RPMI8226 (cell line): ENCODE results near the gene WDR7.

Source experiments
- DNase-seq: peaks from one replicate; pipeline ENCODE4 v3.0.0-alpha.2; 2015

The WDR7 gene

GRCh38 chr18:56953428-56954198 is 302.5 kb downstream of the WDR7 start:
- no peak for DNase-seq

DNA sequence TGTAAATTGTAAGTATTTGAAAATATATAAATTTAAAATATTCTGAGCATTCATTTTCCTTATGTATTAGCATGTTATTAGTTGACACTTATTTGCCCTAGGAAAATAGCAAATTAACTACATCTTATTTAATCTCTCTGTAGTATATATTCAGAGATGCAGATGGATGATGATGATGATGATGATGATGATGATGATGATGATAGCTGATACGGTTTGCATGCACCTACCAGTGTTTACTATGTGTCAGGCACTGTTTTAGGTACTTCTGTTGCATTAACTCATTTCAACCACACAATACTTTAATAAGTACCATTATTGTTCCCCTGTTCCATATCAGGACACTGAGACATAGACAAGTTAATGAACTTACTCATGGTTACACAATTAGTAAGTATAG is 304.3 kb downstream of the WDR7 start:
- no peak for DNase-seq

DNA sequence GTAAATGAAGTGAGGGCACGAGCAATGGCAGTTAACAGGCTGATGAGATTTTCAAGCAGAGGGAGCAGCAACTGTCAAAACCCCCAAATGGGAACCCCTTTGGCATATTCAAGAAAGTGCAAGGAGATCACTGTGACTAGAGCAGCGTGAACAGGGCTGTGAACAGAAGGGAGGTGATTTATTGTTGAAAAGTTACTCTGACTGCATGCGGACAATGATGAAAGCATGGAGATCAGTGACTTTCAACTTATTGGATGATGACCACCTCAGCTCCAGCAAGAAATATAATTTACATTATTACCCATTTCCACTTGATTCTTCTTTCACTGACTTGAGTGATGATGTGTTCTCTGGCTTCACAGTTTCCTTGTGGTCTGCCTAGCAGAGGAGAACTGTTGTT is 308.0 kb downstream of the WDR7 start:
- DNase-seq: no peak

DNA sequence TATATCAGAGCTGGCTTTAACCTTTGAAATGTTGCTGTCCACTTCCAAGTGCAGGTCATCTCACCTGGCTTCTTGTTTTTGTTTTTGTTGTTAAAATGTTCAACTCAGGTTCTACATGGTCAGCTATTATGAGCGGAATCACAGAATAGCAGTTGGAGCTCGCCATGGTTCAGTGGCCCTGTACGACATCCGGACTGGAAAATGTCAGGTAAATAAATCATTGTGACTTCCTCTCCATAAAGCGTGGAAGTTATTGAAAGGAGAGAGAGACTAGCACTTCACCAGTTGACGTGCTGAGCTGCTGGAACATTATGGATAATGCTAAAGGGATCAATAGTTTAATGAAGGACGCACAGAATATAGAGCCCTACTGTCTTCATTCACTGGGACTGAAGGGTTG is 311.2 kb downstream of the WDR7 start:
- no peak for DNase-seq

DNA sequence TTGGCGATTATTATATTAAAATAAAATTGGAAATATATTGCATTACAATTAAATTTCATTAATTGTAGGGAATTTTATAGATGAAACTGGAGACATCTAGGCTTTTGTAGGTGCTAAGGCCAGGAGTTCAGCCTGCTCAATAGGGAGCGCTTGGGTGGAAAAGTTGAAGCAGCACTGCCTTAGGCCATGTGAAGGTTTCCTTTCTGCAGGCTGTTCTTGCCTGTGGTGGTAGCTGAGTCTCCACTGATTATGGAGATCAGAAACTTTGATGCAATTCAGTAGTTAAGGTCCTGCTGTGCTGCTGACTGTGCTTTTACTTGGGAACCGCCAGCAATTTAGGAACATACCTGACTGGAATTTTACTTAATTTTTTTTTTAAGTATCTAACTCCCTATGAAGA is 315.9 kb downstream of the WDR7 start:
- no peak for DNase-seq

DNA sequence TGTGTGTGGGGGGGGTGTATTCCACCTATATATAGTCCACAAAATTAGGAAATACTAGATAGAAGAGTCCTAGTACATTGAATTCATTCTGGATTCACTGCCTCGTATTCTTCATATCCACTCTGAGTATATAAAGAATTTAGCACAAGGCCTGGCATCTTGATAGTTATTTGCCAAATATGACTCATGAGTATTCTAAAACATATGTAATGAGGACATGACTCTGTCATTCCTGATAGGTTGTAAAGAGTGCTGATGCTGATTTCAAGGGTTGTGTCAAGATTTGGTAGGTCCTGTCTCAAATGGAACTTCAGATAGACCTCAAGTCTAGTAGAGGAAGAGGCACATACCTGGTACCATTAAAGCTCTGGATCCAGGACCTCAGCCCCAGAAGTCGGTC is 322.3 kb downstream of the WDR7 start:
- DNase-seq: no peak

- no peak for DNase-seq
Observed at GRCh38 chr18:56974141-56974540, 323.0 kb downstream of the WDR7 start.

GRCh38 chr18:56975276-56975675 is 324.1 kb downstream of the WDR7 start:
- DNase-seq: no peak

DNA sequence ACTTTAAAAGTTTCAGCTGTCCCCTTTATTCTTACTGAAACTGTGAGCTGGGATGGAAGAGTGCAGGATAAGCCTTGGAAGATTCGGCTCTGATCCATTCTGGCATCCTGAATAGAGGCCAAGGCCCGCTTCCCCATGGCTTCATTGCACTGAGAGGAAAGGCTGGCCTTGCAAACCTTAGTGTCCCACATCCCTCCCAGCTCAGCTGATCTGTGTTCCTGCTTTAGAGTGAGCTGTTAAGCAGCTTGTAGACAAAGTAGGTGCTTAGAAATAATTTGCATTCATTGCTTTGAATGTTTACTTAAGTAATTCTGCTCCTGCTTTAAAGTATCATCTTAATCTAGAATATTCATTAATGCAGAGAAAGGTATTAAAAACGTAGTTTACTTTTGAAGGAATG is 326.1 kb downstream of the WDR7 start:
- DNase-seq: no peak

DNA sequence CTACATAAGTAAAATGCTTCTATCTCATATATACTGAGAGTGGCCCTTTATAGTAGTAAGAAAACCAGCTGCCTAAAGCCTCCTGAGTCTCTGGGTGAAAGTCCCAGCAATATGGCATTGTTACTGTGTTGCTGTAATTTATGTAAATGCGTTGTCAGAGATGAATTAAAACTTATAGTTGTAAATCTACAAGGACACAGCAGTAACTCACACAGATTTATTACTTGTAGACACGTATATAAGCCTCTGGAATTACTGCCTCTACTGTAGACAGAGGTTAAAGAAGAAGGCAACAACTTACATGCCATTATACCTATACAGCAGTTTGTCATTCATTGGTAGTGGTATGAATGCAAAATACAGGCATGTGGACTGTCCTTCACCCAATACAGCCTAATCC is 326.6 kb downstream of the WDR7 start:
- no peak for DNase-seq

- no peak for DNase-seq
Observed at GRCh38 chr18:56980151-56980550, 329.0 kb downstream of the WDR7 start.

- DNase-seq: peak; percentile 6
Observed at GRCh38 chr18:56982766-56983165, 331.6 kb downstream of the WDR7 start.

DNA sequence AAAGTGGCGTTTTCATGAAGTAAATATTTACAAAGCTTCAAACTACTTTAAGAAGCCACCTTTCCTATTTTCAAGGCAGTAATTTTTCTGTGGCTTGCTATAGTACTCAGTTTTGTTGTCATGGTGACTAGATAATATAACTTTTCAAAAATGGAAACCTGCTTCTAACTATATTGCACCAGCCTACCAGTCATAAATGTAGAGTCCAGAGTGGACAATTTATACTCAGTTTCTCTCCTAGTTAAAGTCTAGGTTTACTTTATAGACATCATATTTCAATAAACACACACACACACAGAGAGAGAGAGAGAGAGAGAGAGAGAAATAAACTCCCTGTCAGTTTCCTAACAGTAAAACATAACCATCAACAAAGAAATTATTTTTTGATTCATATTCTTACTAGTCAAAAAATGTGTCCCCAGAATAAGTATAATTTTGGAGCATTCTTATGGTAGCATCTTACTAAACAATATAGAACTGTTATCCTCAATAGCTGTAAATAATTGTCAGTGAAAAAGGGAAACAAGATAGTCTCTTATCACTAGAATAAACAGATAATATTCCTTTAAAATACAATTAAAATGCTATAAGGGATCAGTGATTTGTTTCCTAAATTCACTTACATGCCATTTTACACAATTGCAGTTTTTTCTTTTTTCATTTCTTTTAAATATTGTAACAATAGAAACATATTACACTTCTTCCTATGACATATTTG is 332.3 kb downstream of the WDR7 start:
- DNase-seq: no peak

- DNase-seq: no peak
Observed at GRCh38 chr18:56984731-56985130, 333.6 kb downstream of the WDR7 start.

DNA sequence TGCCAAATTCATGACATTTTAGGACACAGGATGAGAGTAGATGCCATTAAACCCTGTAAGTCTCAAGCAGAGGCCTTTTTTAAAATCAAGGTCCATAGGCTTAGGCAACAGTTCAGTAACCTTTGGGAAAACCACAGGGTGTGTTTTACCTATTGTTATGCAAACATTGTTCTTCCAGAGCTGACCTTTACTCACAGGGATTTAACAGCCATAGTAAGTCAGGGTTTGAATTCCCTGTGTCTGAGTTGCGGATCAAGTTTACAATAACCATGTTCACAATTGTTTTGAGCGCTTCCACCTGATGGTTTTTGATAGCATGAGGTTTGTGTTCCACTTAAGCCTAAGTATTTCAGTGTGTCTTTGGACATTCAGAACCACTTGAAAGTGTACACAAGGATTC is 335.7 kb downstream of the WDR7 start:
- no peak for DNase-seq

DNA sequence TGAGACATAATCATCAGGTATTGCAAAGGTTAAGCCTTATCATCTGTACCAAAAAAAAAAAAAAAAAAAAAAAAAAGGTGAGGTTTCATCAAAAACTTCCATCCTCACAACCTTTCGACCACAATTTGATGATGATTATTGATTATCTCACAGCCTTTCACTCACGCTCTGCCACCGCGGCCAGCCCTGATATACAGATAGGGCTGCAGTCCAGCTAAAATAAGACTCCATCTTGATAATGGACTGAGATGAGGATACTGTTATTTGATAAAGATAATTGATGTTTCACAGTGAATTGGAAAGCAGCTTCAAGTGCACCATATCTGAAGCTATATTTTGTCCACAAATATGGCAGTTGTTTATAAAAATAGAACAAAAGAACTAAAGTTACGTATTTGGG is 336.1 kb downstream of the WDR7 start:
- no peak for DNase-seq

DNA sequence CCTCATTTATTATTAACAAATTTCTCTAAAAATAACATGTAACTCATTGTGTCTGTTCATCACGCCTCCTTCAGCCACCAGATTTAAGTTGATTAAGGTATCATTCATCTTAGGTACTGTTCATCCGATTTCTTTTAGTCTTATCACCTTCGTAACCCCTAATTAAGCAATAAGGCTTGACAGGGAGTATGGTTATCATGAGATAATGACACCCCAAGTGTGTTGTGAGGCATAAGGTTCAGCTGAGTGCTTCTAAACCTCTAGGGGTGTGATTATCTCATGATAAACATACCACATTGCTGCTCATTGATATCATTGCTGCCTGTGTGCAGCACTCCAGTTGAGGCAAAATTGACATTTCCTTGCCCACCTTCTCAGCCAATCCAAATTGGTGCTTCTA is 336.9 kb downstream of the WDR7 start:
- DNase-seq: no peak

DNA sequence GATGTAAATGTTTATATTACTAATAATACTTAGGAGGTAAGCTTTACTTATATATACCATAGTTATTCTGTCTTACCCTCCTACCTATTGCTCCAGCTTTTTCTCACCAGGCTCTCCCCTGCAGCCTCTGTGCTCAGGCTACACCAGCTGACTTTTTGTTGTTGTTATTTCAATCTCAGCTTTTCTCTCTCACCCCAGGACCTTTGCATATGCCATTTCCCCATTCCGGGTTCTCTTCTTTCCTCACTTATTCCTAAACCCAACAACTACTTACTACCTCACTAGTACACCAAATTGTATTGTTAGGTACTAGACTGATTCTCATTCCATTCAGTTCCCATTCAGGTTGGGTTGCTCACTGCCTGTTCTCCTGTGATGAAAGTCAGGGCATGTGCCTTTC is 339.5 kb downstream of the WDR7 start:
- DNase-seq: no peak

- DNase-seq: no peak
Observed at GRCh38 chr18:56992777-56993176, 341.6 kb downstream of the WDR7 start.

GRCh38 chr18:56995579-56996188 is 344.5 kb downstream of the WDR7 start:
- DNase-seq: no peak

DNA sequence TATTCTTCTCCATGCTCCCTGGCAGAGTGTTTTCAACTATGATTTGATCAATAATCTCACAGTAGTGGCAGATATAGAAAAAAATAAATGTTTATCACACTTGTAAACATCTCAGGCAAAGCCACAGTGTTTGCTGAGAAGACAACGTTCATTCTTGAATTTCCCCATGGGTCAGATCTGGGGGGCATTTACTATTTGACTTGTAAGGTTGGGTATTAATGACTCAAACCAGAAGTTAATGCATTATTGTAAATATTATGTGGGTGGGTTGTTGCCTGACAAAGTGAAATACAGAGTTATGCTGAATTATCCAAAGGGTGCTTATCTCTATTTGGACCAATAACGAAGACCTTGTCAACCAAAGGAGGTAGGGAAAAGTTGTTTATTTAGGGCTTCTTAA is 346.0 kb downstream of the WDR7 start:
- DNase-seq: no peak

DNA sequence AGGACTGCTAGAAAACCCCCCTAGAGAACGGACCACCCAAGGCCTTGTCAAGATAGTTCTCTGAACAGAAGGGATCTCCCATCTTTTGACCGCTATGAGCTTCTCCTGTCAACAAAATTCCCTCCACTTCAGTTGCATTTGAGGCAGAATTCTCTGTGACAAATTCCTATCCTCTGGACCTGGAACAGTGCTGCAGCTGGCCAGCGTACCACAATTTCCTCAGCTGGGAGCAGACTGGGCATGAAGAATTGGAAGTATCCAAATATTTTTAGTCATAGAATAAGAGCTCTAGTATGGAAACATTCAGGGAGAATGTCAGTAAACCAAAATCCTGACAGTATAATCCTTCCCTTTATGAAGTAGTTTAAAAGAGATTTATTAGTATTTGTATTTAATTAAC is 348.7 kb downstream of the WDR7 start:
- no peak for DNase-seq

- no peak for DNase-seq
Observed at GRCh38 chr18:57002627-57003026, 351.5 kb downstream of the WDR7 start.

DNA sequence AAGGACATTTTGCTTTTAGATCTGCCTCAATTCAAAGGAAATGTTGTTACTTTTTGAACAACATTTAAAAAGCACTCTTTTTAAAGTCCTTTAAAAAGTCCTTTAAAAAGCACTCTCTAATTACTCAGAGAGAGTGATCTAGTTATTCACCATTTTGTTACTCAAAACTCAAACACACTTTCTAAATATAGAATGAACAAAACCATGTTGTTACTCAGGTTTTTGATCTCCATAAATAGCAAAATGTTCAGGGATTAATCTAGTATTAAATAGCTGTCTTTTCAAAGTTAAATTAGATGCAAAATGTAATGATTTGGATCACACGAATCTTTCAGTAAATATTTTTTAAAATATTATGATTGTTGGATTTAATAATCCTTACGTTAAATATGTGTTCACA is 352.2 kb downstream of the WDR7 start:
- DNase-seq: no peak
